BE2C (cell line): ENCODE measurements around the gene MBD6.
"Not testable (repeated sequence)": the region's sequence is repeated elsewhere in the genome, so short reads cannot be mapped to it uniquely, and the experiment has no call there.

Experiments used
- DNase-seq: peaks from one replicate; pipeline ENCODE4 v3.0.0-alpha.2; 2020
- H3K27me3 ChIP-seq: fragments of 250-450 bp; sonication (Bioruptor Pico); 2 replicates; pipeline ENCODE4 v1.5.1; 2020; ENCODE audit warnings: mild to moderate bottlenecking
- H3K36me3 ChIP-seq: fragments of 250-450 bp; sonication (Bioruptor Pico); 2 replicates; pipeline ENCODE4 v1.5.1; 2020; ENCODE audit warnings: mild to moderate bottlenecking
- H3K4me1 ChIP-seq: fragments of 250-450 bp; sonication (Bioruptor Pico); 2 replicates; pipeline ENCODE4 v1.5.1; 2020
- H3K4me3 ChIP-seq: 2 replicates; pipeline ENCODE4 v1.5.1; 2011; ENCODE audit warnings: low read depth, low read length
- H3K9me3 ChIP-seq: fragments of 250-450 bp; sonication (Bioruptor Pico); 2 replicates; pipeline ENCODE4 v1.5.1; 2020
- CTCF ChIP-seq: IDR thresholded peaks from 2 replicates; pipeline ENCODE4 v1.5.1; 2012; ENCODE audit warnings: mild to moderate bottlenecking, low read depth, low read length

Gene MBD6

GRCh38 chr12:57487597-57488401 lies 34.8 kb upstream of the MBD6 start, which contains the start of gene MARS1:
Gene MARS1 (plus strand): TSS chr12:57488068. CDS start chr12:57488091, 23 bp downstream.
- Histone ChIP-seq H3K9me3 (no peaks in the 10 kb centered on the region), H3K27me3 (peaks cover 7% of the 10 kb centered on the region; the same call in 1 of the 2 replicates), H3K36me3 (peaks cover 41% of the 10 kb centered on the region), H3K4me1 (no peaks in the 10 kb centered on the region), H3K4me3 (peak within 1 kb of the TSS; percentile 90)
- peak; percentile 94 for DNase-seq
- no peak for TF ChIP-seq CTCF

- no peak for DNase-seq
- no peak for TF ChIP-seq CTCF
- peak overlapping the region; percentile 90 for H3K4me3 ChIP-seq
- H3K36me3 ChIP-seq = peaks cover 44% of the 10 kb centered on the region
- H3K27me3 ChIP-seq = no peaks in the 10 kb centered on the region
- H3K4me1 ChIP-seq = no peaks in the 10 kb centered on the region
- no peaks in the 10 kb centered on the region for H3K9me3 ChIP-seq
Measured at GRCh38 chr12:57488402-57489156, 34.0 kb upstream of the MBD6 start.

- no peak for DNase-seq
- peaks cover 47% of the 10 kb centered on the region for H3K36me3 ChIP-seq
- peak overlapping the region; percentile 90 for H3K4me3 ChIP-seq
- H3K9me3 ChIP-seq = no peaks in the 10 kb centered on the region
- H3K4me1 ChIP-seq = no peaks in the 10 kb centered on the region
- no peaks in the 10 kb centered on the region for H3K27me3 ChIP-seq
- TF ChIP-seq CTCF = no peak
Measured at GRCh38 chr12:57489157-57489641, 33.4 kb upstream of the MBD6 start.

- Histone ChIP-seq H3K4me3 (no peak overlapping the region), H3K36me3 (peaks cover 50% of the 10 kb centered on the region), H3K4me1 (no peaks in the 10 kb centered on the region), H3K9me3 (no peaks in the 10 kb centered on the region), H3K27me3 (no peaks in the 10 kb centered on the region)
- TF ChIP-seq CTCF = no peak
- DNase-seq = no peak
Measured at GRCh38 chr12:57490126-57490525, 32.5 kb upstream of the MBD6 start.

GRCh38 chr12:57491393-57492280 lies 31.0 kb upstream of the MBD6 start:
- Histone ChIP-seq H3K9me3 (no peaks in the 10 kb centered on the region), H3K36me3 (peaks cover 58% of the 10 kb centered on the region), H3K4me3 (no peak overlapping the region), H3K27me3 (no peaks in the 10 kb centered on the region), H3K4me1 (no peaks in the 10 kb centered on the region)
- no peak for DNase-seq
- peak; percentile 42 for TF ChIP-seq CTCF

- H3K9me3 ChIP-seq, DNase-seq, H3K4me1 ChIP-seq, H3K4me3 ChIP-seq, H3K27me3 ChIP-seq: not testable (repeated sequence)
- peaks cover 74% of the 10 kb centered on the region for H3K36me3 ChIP-seq
Measured at GRCh38 chr12:57495051-57495701, 27.4 kb upstream of the MBD6 start.
